Right atrium auricular region (tissue), 2 donors: ENCODE results near the gene TEX52. TPM values are rescaled to one million over a fixed set of nuclear protein-coding genes. Genes with fewer than 3 reads are reported as not detected.
A peak's percentile ranks its signal among the peaks of the same experiment; 100 is the strongest.
"Not testable (repeated sequence)": the region's sequence is repeated elsewhere in the genome, so short reads cannot be mapped to it uniquely, and the experiment has no call there.

Source experiments
- DNase-seq: peaks from one replicate; pipeline ENCODE4 v3.0.0-alpha.2; 2019; ENCODE audit warnings: low spot score
- H3K27ac ChIP-seq, 2 donors: fragments of 200-600 bp; sonication (generic); 1 replicate in 1 of 2; 2 replicates in 1 of 2; pipeline ENCODE4 v1.5.1; 2016 to 2019
- H3K27me3 ChIP-seq, 2 donors: fragments of 200-600 bp; sonication (generic); one replicate each; pipeline versions ENCODE4 v1.5.1 to v1.6.0; 2017 to 2019
- H3K36me3 ChIP-seq: fragments of 200-600 bp; sonication (generic); one replicate; pipeline ENCODE4 v1.5.1; 2016
- H3K4me1 ChIP-seq, 2 donors: fragments of 200-600 bp; sonication (generic); one replicate each; pipeline versions ENCODE4 v1.5.1 to v1.6.0; 2017 to 2019
- H3K4me3 ChIP-seq, 2 donors: fragments of 200-600 bp; sonication (generic); 1 replicate in 1 of 2; 2 replicates in 1 of 2; pipeline ENCODE4 v1.5.1; 2017 to 2019; ENCODE audit warnings: mild to moderate bottlenecking in 1 of 2, moderate library complexity in 1 of 2
- H3K9me3 ChIP-seq, 2 donors: fragments of 200-600 bp; sonication (generic); one replicate each; pipeline ENCODE4 v1.5.1; 2019
- CTCF ChIP-seq, 2 donors: fragments of 200-600 bp; sonication (generic); IDR thresholded peaks; one replicate each; pipeline ENCODE4 v1.5.1; 2019; ENCODE audit warnings: antibody characterized with exemption in 2 of 2
- total RNA-seq, 2 donors: library from RNA; depleted of rRNA; stranded (reverse); fragments of >200 nt; gene quantifications; one replicate each; pipeline ENCODE4 v1.1.0, GENCODE V29; 2016

TEX52 gene
- total RNA-seq, 2 donors from 2014 or later = not detected

- Histone ChIP-seq H3K27ac (peak within 1 kb of the TSS; percentile 78 to 93), H3K4me1 (peaks cover 0 to 20% of the 10 kb centered on the region in 2 donors), H3K9me3 (no peaks in the 10 kb centered on the region), H3K4me3 (peak within 1 kb of the TSS; percentile 83 to 92), H3K27me3 (no peaks in the 10 kb centered on the region), H3K36me3 (no peaks in the 10 kb centered on the region)
- no peak for TF ChIP-seq CTCF (IDR thresholded peaks at IDR 0.05)
- peak; percentile 89 for DNase-seq
Measured at GRCh38 chr12:2877047-2877952, 20.5 kb upstream of the TEX52 start, which contains the start of the genes FOXM1 and RHNO1. Gene FOXM1, minus strand, starts transcription at chr12:2877174. Its CDS starts 2,696 bp downstream, at chr12:2874478. Gene RHNO1, plus strand, starts transcription at chr12:2877223. Its CDS starts 8,144 bp downstream, at chr12:2885367.

GRCh38 chr12:2876431-2877046 lies 19.7 kb upstream of the TEX52 start:
- TF ChIP-seq CTCF (IDR thresholded peaks at IDR 0.05) = no peak
- H3K4me3 ChIP-seq = peak overlapping the region; percentile 83 to 92
- peak overlapping the region in 1 of 2 donors; percentile 93 for H3K27ac ChIP-seq
- H3K36me3 ChIP-seq = no peaks in the 10 kb centered on the region
- H3K9me3 ChIP-seq = no peaks in the 10 kb centered on the region
- DNase-seq = no peak
- H3K27me3 ChIP-seq = no peaks in the 10 kb centered on the region
- peaks cover 0 to 20% of the 10 kb centered on the region in 2 donors for H3K4me1 ChIP-seq

GRCh38 chr12:2868986-2869632 lies 12.3 kb upstream of the TEX52 start:
- DNase-seq, H3K4me1 ChIP-seq, H3K27ac ChIP-seq, H3K27me3 ChIP-seq, H3K4me3 ChIP-seq, H3K9me3 ChIP-seq, H3K36me3 ChIP-seq: not testable (repeated sequence)

- DNase-seq = no peak
- Histone ChIP-seq H3K36me3 (no peaks in the 10 kb centered on the region), H3K27ac (no peak overlapping the region), H3K9me3 (no peaks in the 10 kb centered on the region), H3K27me3 (no peaks in the 10 kb centered on the region), H3K4me3 (no peak overlapping the region), H3K4me1 (no peaks in the 10 kb centered on the region)
- no peak for TF ChIP-seq CTCF (IDR thresholded peaks at IDR 0.05)
Measured at GRCh38 chr12:2864198-2864597, 7.4 kb upstream of the TEX52 start.

- H3K27me3 ChIP-seq, H3K27ac ChIP-seq, H3K4me3 ChIP-seq, H3K36me3 ChIP-seq, H3K4me1 ChIP-seq, DNase-seq, H3K9me3 ChIP-seq: not testable (repeated sequence)
Measured at GRCh38 chr12:2863402-2863801, 6.6 kb upstream of the TEX52 start.

GRCh38 chr12:2862876-2863275 lies 6.0 kb upstream of the TEX52 start:
- DNase-seq = no peak

More at GRCh38 chr12:2862876-2863275, 6.0 kb upstream of the TEX52 start:
- Histone ChIP-seq H3K27ac (no peak overlapping the region), H3K4me3 (no peak overlapping the region), H3K36me3 (no peaks in the 10 kb centered on the region), H3K9me3 (no peaks in the 10 kb centered on the region), H3K4me1 (peaks cover 0 to 5% of the 10 kb centered on the region in 2 donors), H3K27me3 (no peaks in the 10 kb centered on the region)
- TF ChIP-seq CTCF (IDR thresholded peaks at IDR 0.05) = no peak
